ENCODE measurements around the gene IKZF4.
"Not testable (repeated sequence)": the region's sequence is repeated elsewhere in the genome, so short reads cannot be mapped to it uniquely, and the experiment has no call there.

Gene IKZF4

GRCh38 chr12:55999999-56000540 lies 20.8 kb upstream of the IKZF4 start:
- not testable (repeated sequence) for DNase-seq

GRCh38 chr12:56001487-56002100 lies 19.2 kb upstream of the IKZF4 start:
- no peak for DNase-seq

- DNase-seq = not testable (repeated sequence)
Measured at GRCh38 chr12:56003376-56003775, 17.5 kb upstream of the IKZF4 start.

GRCh38 chr12:56004211-56004610 lies 16.6 kb upstream of the IKZF4 start:
- no peak for DNase-seq

- DNase-seq = peak; percentile 65
Measured at GRCh38 chr12:56007564-56008559, 13.0 kb upstream of the IKZF4 start.

GRCh38 chr12:56010111-56010570 lies 10.7 kb upstream of the IKZF4 start:
- no peak for DNase-seq

GRCh38 chr12:56011509-56012090 lies 9.2 kb upstream of the IKZF4 start:
- DNase-seq = no peak

- DNase-seq = no peak
Measured at GRCh38 chr12:56013482-56013881, 7.4 kb upstream of the IKZF4 start.

- DNase-seq = no peak
Measured at GRCh38 chr12:56014205-56014604, 6.6 kb upstream of the IKZF4 start.

GRCh38 chr12:56017181-56017580 lies 3.7 kb upstream of the IKZF4 start:
- DNase-seq = no peak

GRCh38 chr12:56018356-56018755 lies 2.5 kb upstream of the IKZF4 start:
- DNase-seq = no peak

- no peak for DNase-seq
Measured at GRCh38 chr12:56021889-56022497, 1.1 kb downstream of the IKZF4 start.

GRCh38 chr12:56028511-56029165 lies 7.8 kb downstream of the IKZF4 start:
- no peak for DNase-seq

- DNase-seq = no peak
Measured at GRCh38 chr12:56029166-56029519, 8.3 kb downstream of the IKZF4 start.

GRCh38 chr12:56029666-56030293 lies 8.9 kb downstream of the IKZF4 start:
- DNase-seq = peak; percentile 31

- DNase-seq = no peak
Measured at GRCh38 chr12:56031987-56032386, 11.1 kb downstream of the IKZF4 start.

GRCh38 chr12:56034586-56035332 lies 13.9 kb downstream of the IKZF4 start:
- no peak for DNase-seq

GRCh38 chr12:56037161-56037560 lies 16.3 kb downstream of the IKZF4 start:
- DNase-seq = no peak

GRCh38 chr12:56038022-56038655 lies 17.3 kb downstream of the IKZF4 start:
- no peak for DNase-seq

GRCh38 chr12:56040151-56040550 lies 19.3 kb downstream of the IKZF4 start:
- DNase-seq = no peak

Data from activated T-cell treated with anti-CD3 and anti-CD28 coated beads for 4 hours (primary cell).